Ovary (tissue), 3 donors: Measurements from ENCODE around the gene ATP13A1.

Source experiments
- EP300 ChIP-seq: sonication (generic); formaldehyde crosslinking; IDR thresholded peaks from one replicate; pipeline ENCODE4 v1.6.1; 2017; ENCODE audit warnings: antibody characterized with exemption
- POLR2A ChIP-seq: fragments of 450-650 bp; IDR thresholded peaks from one replicate; pipeline ENCODE4 v1.6.1; 2017; ENCODE audit warnings: antibody characterized with exemption, mild to moderate bottlenecking, moderate library complexity
- TF ChIP-seq, protein P1 (sequence below), 3 donors: fragments of 450-650 bp in 2 of 3; fragments of 200-600 bp in 1 of 3; IDR thresholded peaks; one replicate each; pipeline versions ENCODE4 v1.5.1 to v1.8.0; 2016 to 2022; ENCODE audit warnings: antibody characterized with exemption in 3 of 3, mild to moderate bottlenecking in 1 of 3
- donor health status: DM: no; HTN: no; CAD: no.

DNA sequence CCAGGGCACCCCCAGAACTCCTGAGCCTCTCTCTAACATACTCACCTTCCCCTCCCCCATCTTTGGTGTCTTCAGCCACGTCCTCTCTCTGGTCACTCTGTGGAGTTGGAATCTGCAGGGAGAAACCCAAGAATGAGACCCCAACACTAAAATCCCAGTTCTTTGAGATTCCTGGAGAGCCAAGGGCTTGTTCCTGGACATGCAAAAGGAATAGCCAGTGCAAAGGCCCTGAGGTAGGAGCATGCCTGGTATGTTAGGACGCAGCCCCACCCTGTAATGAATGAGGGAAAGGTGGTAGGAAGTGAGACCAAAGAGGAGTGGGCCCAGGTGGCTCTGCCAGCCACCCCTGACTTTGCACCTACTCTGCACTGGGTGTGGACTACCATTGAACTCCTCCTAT is 33.0 kb downstream of the ATP13A1 start:
- TF ChIP-seq, protein P1, sequence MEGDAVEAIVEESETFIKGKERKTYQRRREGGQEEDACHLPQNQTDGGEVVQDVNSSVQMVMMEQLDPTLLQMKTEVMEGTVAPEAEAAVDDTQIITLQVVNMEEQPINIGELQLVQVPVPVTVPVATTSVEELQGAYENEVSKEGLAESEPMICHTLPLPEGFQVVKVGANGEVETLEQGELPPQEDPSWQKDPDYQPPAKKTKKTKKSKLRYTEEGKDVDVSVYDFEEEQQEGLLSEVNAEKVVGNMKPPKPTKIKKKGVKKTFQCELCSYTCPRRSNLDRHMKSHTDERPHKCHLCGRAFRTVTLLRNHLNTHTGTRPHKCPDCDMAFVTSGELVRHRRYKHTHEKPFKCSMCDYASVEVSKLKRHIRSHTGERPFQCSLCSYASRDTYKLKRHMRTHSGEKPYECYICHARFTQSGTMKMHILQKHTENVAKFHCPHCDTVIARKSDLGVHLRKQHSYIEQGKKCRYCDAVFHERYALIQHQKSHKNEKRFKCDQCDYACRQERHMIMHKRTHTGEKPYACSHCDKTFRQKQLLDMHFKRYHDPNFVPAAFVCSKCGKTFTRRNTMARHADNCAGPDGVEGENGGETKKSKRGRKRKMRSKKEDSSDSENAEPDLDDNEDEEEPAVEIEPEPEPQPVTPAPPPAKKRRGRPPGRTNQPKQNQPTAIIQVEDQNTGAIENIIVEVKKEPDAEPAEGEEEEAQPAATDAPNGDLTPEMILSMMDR (IDR thresholded peaks at IDR 0.05): no peak
- no peak for TF ChIP-seq POLR2A
- no peak for TF ChIP-seq EP300
